Skin of body (tissue), 2 donors: ENCODE results near the gene CTBP2. TPM values are rescaled to one million over a fixed set of nuclear protein-coding genes. Genes with fewer than 3 reads are reported as not detected.

Source experiments
- DNase-seq: peaks from one replicate; lab custom pipeline; 2025; lab: John Stamatoyannopoulos, UW
- total RNA-seq: library from RNA; depleted of rRNA; stranded (reverse); fragments of >200 nt; gene quantifications from one replicate; pipeline ENCODE4 v1.2.3, GENCODE V29; 2014

The CTBP2 gene
- total RNA-seq, 1 donor from 2014 or later, result 36.7 TPM

- no peak for DNase-seq
These were observed 34.2 kb downstream of the CTBP2 start for GRCh38 chr10:125125951-125126735.

GRCh38 chr10:125124907-125125306, 35.5 kb downstream of the CTBP2 start:
- DNase-seq, result no peak

GRCh38 chr10:125124115-125124487, 36.3 kb downstream of the CTBP2 start:
- DNase-seq, result no peak

- DNase-seq, result peak; percentile 39
These were observed 36.8 kb downstream of the CTBP2 start for GRCh38 chr10:125123476-125124114.

- DNase-seq, result no peak
These were observed 37.8 kb downstream of the CTBP2 start for GRCh38 chr10:125122566-125122965.

- DNase-seq, result no peak
These were observed 39.4 kb downstream of the CTBP2 start for GRCh38 chr10:125121003-125121402.

- no peak for DNase-seq
These were observed 40.2 kb downstream of the CTBP2 start for GRCh38 chr10:125120053-125120710.

- DNase-seq, result no peak
These were observed 41.7 kb downstream of the CTBP2 start for GRCh38 chr10:125118701-125119100.

GRCh38 chr10:125118011-125118611, 42.3 kb downstream of the CTBP2 start:
- peak; percentile 79 for DNase-seq

GRCh38 chr10:125116652-125117310, 43.6 kb downstream of the CTBP2 start:
- DNase-seq, result no peak

- no peak for DNase-seq
These were observed 44.2 kb downstream of the CTBP2 start for GRCh38 chr10:125116041-125116649.

GRCh38 chr10:125115409-125115808, 45.0 kb downstream of the CTBP2 start:
- DNase-seq, result no peak

GRCh38 chr10:125114761-125115391, 45.5 kb downstream of the CTBP2 start:
- no peak for DNase-seq

GRCh38 chr10:125113691-125114371, 46.5 kb downstream of the CTBP2 start:
- DNase-seq, result peak; percentile 73

GRCh38 chr10:125112697-125113494, 47.5 kb downstream of the CTBP2 start:
- no peak for DNase-seq

- DNase-seq, result no peak
These were observed 49.1 kb downstream of the CTBP2 start for GRCh38 chr10:125111118-125111727.

- no peak for DNase-seq
These were observed 52.3 kb downstream of the CTBP2 start for GRCh38 chr10:125107965-125108580.
